Measurements from ENCODE around the gene MMP27. TPM values are rescaled to one million over a fixed set of nuclear protein-coding genes. Genes with fewer than 3 reads are reported as not detected.

MMP27 gene
- total RNA-seq, 1 donor = not detected

DNA sequence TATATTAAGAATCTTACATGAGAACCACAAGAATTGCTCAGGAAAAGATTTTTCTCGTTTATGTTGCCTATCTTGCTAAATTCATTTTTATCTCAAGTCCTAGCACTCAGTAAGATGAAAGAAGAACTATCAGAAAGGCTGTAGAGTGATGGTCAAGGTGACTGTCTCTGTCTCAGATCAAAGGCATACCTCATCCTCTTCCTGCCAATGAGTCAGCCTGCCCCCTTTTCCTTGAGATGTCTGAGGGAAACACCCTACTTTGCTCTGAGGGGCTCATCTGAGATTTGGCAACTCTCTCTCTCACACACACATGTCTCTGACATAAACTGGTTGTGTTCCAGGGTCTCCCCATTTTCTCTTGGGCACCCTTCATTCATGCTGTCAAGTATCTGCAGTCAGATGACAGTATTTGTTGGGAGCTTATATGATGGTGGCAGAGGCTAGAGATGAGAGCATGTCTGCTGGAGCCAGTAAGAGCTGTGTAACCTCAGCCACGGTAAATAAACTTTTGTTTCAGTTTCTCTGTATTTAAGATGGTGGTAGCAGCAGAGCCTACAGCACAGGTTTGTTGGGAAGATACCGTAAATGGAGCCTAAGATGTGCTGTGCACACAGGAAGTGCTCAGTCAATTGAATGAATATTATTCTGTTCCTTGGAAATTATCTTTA lies 1.6 kb downstream of the MMP27 start:
- no peak for DNase-seq (ENCODE audit: low read depth in 2 of 3, low spot score in 2 of 3)

DNA sequence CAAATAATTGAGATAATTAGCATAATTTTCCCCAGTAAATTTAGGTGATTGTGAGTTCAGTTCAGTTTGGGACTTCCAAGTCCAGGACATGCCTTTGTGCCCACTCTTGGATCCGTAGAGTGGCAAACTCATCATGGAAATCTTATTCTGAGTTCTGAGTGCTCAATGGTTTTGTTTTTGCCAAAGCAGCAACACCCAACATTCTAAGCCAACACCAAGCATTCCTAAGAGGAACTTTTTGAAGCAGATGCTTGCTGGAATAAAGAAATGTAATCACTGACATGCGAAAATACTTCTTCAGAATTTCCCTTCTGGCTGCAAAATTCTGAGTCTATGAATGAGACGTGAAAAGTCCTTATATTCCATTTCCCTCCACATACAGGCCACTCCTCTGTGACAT lies 10.4 kb downstream of the MMP27 start:
- DNase-seq (ENCODE audit: low read depth in 2 of 3, low spot score in 2 of 3) = no peak

DNA sequence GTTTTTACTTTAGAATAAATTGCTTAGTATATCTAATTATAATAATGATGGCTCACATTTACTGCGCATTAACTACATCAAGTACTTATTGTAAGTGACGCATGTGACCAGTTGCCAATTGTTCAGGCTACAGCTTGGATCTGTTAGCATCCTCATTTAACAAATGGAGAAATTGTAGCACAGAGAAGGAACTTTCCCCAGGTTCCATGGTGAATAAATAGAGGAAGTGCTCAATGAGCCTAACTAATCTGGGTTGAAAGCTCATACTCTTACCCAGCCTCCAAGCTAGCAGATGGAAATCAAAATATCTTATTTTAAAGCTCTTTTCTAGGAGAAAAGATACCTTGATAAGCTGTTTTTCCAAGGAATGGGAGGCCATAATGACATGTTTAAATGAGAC lies 19.8 kb downstream of the MMP27 start:
- DNase-seq (ENCODE audit: low read depth in 2 of 3, low spot score in 2 of 3) = no peak

DNA sequence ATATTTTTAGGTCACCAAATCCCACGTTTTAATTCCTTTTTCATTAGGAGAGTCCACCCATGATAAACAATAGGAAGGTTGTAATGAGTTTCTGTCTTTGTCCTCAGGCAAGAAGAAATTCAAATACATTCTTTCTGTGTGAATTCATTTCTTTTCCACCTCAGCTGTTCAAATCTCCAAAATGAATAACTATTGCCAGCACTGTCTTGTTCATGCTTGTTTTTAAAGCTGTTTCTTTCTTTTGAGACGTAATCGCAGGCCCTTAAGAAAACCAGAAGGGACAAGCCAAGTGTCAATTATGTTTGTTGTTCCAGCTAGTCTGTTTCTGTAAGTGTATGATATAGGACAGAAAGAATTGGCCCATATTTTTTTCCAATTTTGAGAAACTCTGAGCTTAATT lies 20.2 kb downstream of the MMP27 start:
- DNase-seq (ENCODE audit: low read depth in 2 of 3, low spot score in 2 of 3) = no peak

DNA sequence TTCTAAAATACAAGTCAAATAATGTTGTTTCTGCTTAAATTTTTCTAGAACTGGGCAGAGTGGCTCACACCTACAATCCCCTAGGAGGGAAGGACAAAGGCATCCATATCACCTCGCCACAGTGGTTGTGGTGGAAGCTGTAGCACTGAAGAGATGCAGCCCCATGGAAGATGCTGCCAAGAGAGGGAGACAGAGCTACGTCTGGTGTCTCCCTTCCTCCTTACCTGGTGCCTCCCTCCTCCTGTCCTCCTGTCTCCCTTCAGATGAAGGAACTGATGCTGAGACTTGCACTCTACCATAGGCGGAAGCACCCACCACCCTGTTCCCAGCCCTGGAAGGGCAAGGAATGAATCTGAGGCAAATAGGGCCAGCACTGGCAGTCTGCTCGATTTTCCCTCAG lies 22.3 kb downstream of the MMP27 start:
- DNase-seq (ENCODE audit: low read depth in 2 of 3, low spot score in 2 of 3) = no peak

DNA sequence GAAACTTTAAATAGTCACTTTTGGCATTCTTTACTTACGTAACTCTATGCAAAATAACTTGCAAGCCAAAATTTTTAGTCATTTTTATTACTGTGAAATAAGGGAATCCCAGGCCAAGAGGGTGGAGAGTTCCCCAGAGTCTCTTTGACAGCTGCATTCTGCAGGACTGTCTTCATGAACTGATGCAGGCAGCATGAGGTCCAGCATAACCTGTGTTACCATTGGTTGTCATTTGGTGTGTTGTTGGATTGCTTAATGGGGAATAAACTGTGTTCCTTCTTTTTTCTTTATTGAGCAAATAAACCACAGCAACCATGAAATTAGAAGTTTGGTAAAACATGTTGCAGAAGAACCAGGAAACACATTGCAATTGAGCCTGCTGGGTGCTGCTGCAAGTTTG lies 24.6 kb downstream of the MMP27 start:
- DNase-seq (ENCODE audit: low read depth in 2 of 3, low spot score in 2 of 3) = peak in 1 of 3 donors; percentile 26

DNA sequence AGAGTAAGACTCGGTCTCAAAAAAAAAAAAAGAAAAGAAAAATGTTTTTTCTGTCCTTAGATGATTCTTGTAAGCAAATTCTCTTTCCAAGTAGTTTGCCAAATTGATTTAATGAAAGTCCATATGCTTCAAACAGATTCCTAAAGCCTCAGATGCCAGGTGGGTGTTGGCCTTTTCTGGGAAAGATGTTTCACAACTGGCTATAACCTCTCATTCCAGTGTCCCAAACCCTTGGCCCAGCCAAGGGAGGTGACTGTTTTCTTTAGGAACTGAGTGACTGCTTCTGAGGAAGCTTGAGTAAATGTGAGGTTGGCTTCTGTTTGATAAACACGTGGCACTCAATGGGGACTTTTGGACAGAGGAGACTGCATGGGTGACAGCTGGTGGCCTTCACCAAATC lies 27.5 kb downstream of the MMP27 start:
- no peak for DNase-seq (ENCODE audit: low read depth in 2 of 3, low spot score in 2 of 3)

DNA sequence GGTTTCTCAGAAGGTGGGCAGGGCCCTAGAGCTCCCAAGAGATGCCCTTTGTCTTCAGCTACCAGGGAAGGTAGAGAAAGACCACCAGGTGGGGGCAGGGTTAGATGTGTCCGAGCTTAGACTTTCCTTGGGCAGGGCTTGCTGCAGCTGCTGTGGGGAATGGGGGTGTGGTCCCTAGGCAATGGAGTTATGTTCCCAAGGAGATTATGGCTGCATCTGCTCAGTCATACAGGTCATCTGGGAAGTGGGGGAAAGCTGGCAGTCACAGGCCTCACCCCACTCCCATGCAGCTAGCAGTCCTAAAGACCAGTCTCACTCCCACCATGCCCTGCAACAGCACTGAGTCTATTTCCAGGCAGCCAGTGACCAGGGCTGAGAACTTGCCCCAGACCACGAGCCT lies 29.5 kb downstream of the MMP27 start:
- no peak for DNase-seq (ENCODE audit: low read depth in 2 of 3, low spot score in 2 of 3)

DNA sequence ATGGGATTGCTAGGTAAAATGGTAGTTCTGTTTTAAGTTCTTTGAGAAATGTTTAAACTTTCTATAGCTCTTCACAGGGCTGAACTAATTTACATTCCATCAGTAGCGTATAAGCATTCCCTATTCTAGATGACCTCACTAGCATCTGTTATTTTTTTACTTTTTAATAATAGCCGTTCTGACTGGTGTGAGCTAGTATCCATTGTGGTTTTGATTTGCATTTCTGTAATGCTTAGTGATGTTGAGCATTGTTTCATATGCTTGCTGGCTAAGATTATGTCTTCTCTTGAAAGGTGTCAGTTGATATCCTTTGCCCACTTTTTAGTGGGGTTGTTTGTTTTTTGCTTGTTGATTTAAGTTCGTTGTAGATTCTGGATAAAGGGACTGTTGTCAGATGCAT lies 35.9 kb downstream of the MMP27 start:
- no peak for DNase-seq (ENCODE audit: low read depth in 2 of 3, low spot score in 2 of 3)

DNA sequence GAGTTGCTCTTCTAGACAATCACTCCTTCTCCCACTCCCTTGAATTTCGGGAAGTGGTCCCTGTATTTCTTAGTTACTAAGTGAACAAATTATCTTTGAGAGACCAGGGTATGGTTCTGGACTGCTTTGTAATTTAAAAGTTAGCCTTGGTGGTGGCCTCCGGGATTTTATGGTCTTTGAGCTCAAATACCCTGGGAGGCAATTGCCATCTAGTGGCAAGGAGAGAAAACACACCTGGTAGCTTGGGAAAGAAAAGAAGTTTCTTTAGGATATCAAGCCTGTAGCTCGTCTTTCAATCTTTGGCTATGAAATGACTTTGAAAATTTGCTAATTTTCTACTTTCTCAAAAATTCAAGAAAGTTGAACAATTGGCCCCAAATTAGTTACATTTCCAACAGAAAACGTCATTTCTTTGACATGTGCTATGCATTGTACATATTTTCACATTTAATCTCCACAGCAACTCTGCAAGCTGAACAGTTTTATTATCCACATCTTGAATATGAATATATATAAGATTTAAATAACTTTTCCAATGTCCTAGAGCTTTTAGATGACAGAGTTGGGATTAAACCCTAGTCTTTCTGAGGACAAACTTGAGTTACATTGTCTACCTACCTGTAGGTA lies 39.1 kb downstream of the MMP27 start:
- peak in 2 of 3 donors; percentile 15 to 57 for DNase-seq (ENCODE audit: low read depth in 2 of 3, low spot score in 2 of 3)

DNA sequence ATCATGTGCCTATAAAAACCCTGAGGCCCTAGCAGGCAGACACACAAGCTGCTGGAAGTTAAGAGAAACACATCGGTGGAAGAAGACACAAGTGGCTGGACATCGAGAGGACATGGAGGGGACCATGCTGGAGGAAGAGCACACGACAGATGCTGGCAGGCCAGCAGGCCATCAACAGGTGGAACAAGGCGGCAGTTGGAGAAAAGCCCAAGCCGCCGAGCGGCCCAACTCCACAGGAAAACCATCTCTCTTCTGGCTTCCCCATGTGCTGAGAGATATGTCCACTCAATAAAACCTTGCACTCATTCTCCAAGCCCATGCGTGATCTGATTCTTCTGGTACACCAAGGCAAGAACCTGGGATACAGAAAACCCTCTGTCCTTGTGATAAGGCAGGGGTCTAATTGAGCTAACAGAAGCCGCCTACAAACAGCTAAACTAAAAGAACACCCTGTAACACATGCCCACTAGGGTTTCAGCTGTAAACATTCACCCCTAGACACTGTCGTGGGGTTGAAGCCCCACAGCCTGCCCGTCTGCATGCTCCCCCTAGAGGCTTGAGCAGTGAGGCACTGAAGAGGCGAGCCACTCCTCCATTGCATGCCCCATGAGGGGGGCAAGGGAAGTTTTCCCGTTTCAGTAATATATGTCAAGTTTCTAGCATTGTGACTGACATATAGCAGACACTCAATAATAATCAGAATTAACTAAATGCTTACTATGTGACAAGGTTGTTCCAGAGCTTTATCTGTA lies 41.4 kb downstream of the MMP27 start:
- DNase-seq (ENCODE audit: low read depth in 2 of 3, low spot score in 2 of 3) = peak in 1 of 3 donors; percentile 35

DNA sequence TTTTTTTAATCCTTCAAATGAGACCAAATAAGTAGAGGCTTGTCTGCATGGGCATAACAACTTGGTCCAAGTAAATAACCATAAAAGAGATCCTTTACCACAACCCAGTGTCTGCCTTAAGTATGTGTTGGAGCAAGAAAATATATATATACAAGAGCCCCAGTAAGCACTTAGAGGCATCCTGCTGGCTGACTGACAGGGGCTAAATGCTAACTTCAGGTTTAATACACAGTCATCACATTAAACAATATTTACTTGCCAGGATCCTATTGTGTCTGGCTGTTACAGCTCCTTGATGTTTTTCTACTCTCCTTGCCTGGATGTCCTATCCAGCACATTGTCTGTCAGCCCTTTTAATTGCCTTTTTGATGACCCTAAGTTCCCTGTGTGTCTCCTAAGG lies 43.0 kb downstream of the MMP27 start:
- DNase-seq (ENCODE audit: low read depth in 2 of 3, low spot score in 2 of 3) = no peak

DNA sequence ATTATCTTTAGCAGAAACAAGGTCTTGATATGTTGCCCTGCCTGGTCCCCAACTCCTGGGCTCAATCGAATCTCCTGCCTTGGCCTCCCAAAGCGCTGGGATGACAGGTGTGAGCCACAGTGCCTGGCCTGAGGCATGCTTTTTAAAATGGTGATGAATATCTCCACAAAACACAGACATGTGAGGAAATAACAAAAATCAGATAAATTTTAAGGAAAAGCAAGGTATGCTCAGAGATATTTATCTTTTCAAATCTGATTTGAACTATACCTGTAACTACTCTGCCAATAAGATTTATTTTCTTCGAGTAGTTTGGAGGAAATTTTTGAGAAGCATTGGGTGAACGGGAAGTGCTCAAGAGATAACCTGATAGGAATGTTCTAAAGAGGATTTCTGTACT lies 44.5 kb downstream of the MMP27 start:
- DNase-seq (ENCODE audit: low read depth in 2 of 3, low spot score in 2 of 3) = no peak

DNA sequence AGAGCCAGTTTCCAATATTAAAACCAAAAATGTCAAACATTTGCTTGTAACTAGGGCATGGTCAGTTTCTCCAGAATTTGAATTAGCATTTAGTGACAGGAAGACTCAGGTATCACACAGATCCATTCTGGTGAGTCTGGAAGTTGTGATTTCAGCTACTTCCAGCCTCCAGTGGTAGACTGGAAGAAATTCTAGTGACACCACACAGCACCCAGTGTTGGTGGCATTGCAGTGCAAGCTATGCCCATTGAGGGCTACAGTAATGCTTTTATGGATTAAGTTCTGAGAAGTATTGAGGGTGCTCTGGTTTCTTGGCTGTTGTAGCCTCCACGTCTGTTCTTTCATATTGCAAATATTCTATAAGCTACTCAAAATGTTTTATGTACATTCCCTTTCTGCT lies 49.0 kb downstream of the MMP27 start:
- no peak for DNase-seq (ENCODE audit: low read depth in 2 of 3, low spot score in 2 of 3)

DNA sequence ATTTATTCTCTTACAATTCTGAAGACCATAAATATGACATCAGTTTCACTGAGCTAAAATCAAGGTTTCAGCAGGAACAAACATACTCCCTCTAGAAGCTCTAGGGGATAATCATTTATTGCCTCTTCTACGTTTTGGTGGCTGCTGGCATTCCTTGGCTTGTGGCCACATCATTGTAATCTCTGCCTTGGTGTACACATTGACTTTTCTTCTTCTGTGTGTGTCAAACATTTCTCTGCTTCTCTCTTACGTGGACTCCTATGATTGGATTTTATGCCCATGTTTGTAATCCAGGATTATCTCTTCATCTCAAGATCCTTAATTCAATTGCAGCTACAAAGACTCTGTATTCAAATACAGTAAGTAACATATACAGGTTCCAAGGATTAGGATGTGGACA lies 50.0 kb downstream of the MMP27 start:
- no peak for DNase-seq (ENCODE audit: low read depth in 2 of 3, low spot score in 2 of 3)

DNA sequence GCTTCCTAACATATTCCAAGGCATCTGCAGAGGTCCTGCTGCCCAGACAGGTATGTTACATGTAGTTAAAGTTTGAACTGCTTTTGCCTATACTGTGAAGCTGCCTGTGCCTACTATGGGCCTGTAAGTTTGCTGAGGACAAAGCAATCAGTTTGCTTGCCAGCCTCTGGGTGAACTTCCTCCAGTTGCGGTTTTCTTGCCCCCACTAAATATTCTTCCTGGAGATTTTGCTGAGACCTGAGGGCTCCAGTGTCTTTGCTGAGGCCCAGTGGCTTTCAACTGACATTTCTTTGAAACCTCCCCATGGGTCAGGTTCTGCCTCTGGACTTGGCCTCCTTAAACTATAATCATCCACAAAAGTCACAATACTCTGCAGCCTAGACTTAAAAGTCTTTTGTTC lies 50.8 kb downstream of the MMP27 start:
- no peak for DNase-seq (ENCODE audit: low read depth in 2 of 3, low spot score in 2 of 3)

DNA sequence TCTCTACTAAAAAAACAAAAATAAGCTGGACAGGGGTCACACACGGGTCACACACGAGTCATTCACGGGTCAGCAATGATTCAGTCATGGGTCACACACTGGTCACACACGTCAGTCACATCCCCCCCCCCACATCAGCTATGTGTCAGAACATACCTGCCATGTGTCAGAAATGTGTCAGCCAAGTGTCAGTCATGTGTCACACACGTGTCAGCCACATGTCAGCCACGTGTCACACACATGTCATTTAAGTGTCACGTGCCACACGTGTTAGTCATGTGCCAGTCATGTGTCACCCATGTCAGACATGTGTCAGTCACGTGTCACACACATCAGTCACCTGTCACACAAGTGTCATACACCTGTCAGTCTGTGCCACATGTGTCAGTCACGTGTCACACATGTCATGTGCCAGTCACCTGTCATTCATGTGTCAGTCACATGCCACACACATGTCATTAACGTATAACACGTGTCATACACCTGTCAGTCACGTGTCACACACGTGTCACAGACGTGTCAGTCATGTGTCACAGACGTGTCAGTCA lies 51.8 kb downstream of the MMP27 start:
- DNase-seq (ENCODE audit: low read depth in 2 of 3, low spot score in 2 of 3) = no peak

DNA sequence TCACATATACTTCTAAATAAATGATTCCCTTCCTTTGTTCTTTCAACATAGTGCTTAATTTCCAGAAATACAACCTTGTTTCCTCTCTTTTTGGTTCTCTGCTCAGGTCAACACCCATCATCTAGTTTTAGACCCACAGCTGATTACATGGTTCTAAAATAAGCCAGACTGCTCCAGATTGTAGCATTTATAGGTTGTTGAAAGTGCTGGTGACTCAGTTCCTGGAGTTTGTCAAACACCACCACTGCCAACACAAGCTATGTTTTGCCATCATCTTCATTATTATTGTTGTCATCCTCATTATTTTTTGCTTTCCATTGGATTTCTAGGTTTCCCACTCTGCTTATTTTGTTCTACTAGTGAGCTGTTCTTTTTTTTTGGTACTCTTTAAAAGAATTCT lies 58.1 kb downstream of the MMP27 start:
- no peak for DNase-seq (ENCODE audit: low read depth in 2 of 3, low spot score in 2 of 3)

DNA sequence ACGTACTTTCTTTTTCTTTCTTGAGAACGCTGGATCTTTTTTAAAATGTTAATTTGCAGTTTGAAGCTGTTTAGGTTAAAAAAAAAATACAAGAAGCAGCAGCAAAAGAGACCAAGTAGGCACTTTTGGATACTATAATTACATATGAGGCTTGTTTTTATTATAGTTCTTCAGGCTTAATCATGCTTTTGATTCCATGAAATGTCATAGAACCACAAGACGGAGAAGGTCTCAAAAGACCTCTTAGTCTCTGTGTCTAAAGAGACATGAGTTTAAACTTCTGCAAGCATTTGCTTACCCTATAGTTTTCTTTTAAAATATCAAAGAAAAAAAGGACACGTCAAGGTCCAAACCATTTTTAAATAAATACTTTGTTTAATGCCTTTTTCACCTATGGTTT lies 61.6 kb downstream of the MMP27 start:
- no peak for DNase-seq (ENCODE audit: low read depth in 2 of 3, low spot score in 2 of 3)
